ENCODE data around the gene SPATA20. TPM values are rescaled to one million over a fixed set of nuclear protein-coding genes. Genes with fewer than 3 reads are reported as not detected.

SPATA20 gene
- total RNA-seq, 1 donor from 2014 or later = 52.3 TPM

- ATAC-seq (ENCODE audit: low read depth) = no peak
Observed at GRCh38 chr17:50569592-50569991, 22.6 kb downstream of the SPATA20 start.

DNA sequence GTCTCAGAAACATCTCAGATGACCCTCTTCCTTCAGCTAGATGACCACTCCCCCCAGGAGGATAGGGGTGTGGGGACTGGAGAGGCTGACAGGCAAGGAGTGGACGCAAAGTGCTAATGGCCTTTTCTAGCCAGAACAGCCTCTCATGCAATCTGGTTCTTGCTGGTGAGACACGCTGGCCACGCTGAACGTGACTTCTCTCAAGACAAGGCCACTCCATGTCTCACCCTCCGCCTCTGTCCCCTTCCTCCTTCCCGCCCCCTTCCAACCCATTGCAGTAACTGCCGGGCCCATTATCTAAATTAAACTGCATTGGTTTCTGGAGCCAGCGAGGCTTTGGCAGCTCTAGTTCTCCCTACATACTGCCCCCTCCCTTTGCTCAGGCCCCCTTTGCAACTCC lies 23.1 kb downstream of the SPATA20 start:
- Mint-ChIP-seq H3K27ac (no peak overlapping the region), H3K9me3 (no peaks in the 10 kb centered on the region), H3K4me1 (peaks cover 6% of the 10 kb centered on the region), H3K36me3 (ENCODE audit: low read depth) (no peaks in the 10 kb centered on the region), H3K4me3 (no peak overlapping the region), H3K27me3 (peaks cover 54% of the 10 kb centered on the region)
- ChIA-PET CTCF (no interaction called here), POLR2A (no interaction called here)
- ATAC-seq (ENCODE audit: low read depth) (no peak), DNase-seq (no peak)
- no peak for TF ChIP-seq CTCF (IDR thresholded peaks at IDR 0.05)
- intact Hi-C loops (cut with micrococcal nuclease) = no loop called here

More at GRCh38 chr17:50569592-50569991, 22.6 kb downstream of the SPATA20 start:
- Mint-ChIP-seq H3K4me3 (no peak overlapping the region), H3K36me3 (ENCODE audit: low read depth) (no peaks in the 10 kb centered on the region), H3K9me3 (no peaks in the 10 kb centered on the region), H3K27ac (no peak overlapping the region), H3K27me3 (peaks cover 59% of the 10 kb centered on the region), H3K4me1 (peaks cover 7% of the 10 kb centered on the region)
- no peak for TF ChIP-seq CTCF (IDR thresholded peaks at IDR 0.05)
- intact Hi-C loops (cut with micrococcal nuclease) = no loop called here
- ChIA-PET POLR2A (no interaction called here), CTCF (no interaction called here)
- DNase-seq = no peak

GRCh38 chr17:50570528-50570927 lies 23.6 kb downstream of the SPATA20 start:
- CTCF ChIA-PET = no interaction called here
- peaks cover 52% of the 10 kb centered on the region for H3K27me3 Mint-ChIP-seq
- no peak for DNase-seq

DNA sequence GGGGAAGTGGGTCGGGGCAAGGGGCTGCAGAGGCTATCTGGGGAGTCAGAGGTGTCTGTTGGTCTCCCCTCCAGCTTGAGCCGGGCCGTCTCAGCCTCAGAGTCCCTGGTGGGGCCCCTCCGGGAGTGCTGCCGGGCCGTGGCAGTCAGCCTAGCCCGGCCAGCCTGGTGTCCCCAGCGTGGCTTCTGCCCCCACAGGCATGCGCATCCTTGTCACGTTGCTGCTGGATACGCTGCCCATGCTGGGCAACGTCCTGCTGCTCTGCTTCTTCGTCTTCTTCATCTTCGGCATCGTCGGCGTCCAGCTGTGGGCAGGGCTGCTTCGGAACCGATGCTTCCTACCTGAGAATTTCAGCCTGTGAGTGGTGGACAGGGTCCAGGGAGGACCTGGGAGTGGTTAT lies 24.7 kb downstream of the SPATA20 start:
- no peaks in the 10 kb centered on the region for H3K36me3 Mint-ChIP-seq (ENCODE audit: low read depth)
- DNase-seq (no peak), ATAC-seq (ENCODE audit: low read depth) (no peak)
- ChIA-PET POLR2A (no interaction called here), CTCF (no interaction called here)
- H3K9me3 Mint-ChIP-seq = no peaks in the 10 kb centered on the region
- no peak overlapping the region for H3K27ac Mint-ChIP-seq
- H3K4me1 Mint-ChIP-seq = no peaks in the 10 kb centered on the region
- H3K4me3 Mint-ChIP-seq = no peak overlapping the region
- peaks cover 41% of the 10 kb centered on the region for H3K27me3 Mint-ChIP-seq
- no peak for TF ChIP-seq CTCF (IDR thresholded peaks at IDR 0.05)
- intact Hi-C loops (cut with micrococcal nuclease) = no loop called here

More at GRCh38 chr17:50570528-50570927, 23.6 kb downstream of the SPATA20 start:
- POLR2A ChIA-PET = no interaction called here
- ATAC-seq (ENCODE audit: low read depth) = no peak
- peaks cover 3% of the 10 kb centered on the region for H3K4me1 Mint-ChIP-seq
- H3K36me3 Mint-ChIP-seq (ENCODE audit: low read depth) = no peaks in the 10 kb centered on the region
- H3K27ac Mint-ChIP-seq = no peak overlapping the region
- TF ChIP-seq CTCF (IDR thresholded peaks at IDR 0.05) = no peak
- H3K4me3 Mint-ChIP-seq = no peak overlapping the region
- H3K9me3 Mint-ChIP-seq = no peaks in the 10 kb centered on the region
- intact Hi-C loops (cut with micrococcal nuclease) = no loop called here

DNA sequence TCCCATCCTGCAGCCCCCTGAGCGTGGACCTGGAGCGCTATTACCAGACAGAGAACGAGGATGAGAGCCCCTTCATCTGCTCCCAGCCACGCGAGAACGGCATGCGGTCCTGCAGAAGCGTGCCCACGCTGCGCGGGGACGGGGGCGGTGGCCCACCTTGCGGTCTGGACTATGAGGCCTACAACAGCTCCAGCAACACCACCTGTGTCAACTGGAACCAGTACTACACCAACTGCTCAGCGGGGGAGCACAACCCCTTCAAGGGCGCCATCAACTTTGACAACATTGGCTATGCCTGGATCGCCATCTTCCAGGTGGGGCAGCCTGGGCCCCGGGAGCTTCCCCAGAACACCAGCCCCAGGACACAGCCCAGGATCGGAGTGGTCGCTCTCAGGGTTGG lies 25.6 kb downstream of the SPATA20 start:
- CTCF ChIA-PET = no interaction called here
- intact Hi-C loops (cut with micrococcal nuclease) = no loop called here
- no peak for TF ChIP-seq CTCF (IDR thresholded peaks at IDR 0.05)
- H3K9me3 Mint-ChIP-seq = no peaks in the 10 kb centered on the region
- no peak for ATAC-seq (ENCODE audit: low read depth)
- peaks cover 37% of the 10 kb centered on the region for H3K27me3 Mint-ChIP-seq
- POLR2A ChIA-PET = no interaction called here
- no peaks in the 10 kb centered on the region for H3K4me1 Mint-ChIP-seq
- no peak overlapping the region for H3K27ac Mint-ChIP-seq
- H3K36me3 Mint-ChIP-seq (ENCODE audit: low read depth) = no peaks in the 10 kb centered on the region
- H3K4me3 Mint-ChIP-seq = no peak overlapping the region
- no peak for DNase-seq
